ENCODE results near the gene SSH3. TPM values are rescaled to one million over a fixed set of nuclear protein-coding genes. Genes with fewer than 3 reads are reported as not detected.

The SSH3 gene
- total RNA-seq, 6 experiments from 2014 or later, result 10.9 to 17.9 (median 14.5) TPM

DNA sequence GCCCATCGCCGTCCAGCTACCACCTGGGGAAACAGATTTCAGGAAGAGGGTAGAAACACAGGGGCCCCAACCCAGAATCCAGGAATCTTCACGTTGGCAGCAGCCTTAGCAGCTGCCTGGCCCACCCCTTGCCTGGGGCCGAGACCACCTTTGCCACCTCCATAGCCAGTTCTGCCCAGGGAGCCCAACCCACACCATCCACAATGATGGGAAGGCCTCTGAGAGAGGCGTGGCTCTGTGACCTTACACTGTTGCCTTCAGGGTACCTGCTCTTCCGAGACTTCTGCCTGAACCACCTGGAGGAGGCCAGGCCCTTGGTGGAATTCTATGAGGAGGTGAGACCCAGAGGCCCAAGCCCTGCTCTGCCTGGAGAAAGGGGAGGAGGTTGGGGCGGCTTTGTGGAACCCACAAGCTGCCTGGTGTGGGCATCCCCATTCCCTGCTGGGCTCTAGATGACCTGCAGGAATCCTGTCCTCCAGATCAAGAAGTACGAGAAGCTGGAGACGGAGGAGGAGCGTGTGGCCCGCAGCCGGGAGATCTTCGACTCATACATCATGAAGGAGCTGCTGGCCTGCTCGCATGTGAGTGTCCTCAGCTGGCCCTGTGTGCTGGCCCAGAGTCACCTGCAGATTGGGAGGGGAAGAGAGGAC, 24.3 kb upstream of the SSH3 start:
- Histone ChIP-seq H3K27ac (peak overlapping the region in 2 of 3 donors; percentile 62 to 81), H3K4me1 (peaks cover 0 to 23% (median 0%) of the 10 kb centered on the region in 4 donors), H3K4me3 (no peak overlapping the region), H3K9me3 (no peaks in the 10 kb centered on the region), H3K36me3 (peaks cover 0 to 53% (median 21%) of the 10 kb centered on the region in 4 donors), H3K27me3 (no peaks in the 10 kb centered on the region)
- intact Hi-C loops (cut with DNase I), result loop anchor here in 1 of 2 donors (10.0 kb wide), 1 partner anchor 106 kb away; no protein-coding TSS in a partner anchor
- 55% methylated on average over 4 of the region's 14 CpGs for WGBS (ENCODE audit: insufficient coverage, low coverage, low lambda C conversion rate, missing lambda C conversion rate)
- ATAC-seq (no peak), DNase-seq (peak; percentile 23 to 50 (median 48))
- TF ChIP-seq, protein P1, sequence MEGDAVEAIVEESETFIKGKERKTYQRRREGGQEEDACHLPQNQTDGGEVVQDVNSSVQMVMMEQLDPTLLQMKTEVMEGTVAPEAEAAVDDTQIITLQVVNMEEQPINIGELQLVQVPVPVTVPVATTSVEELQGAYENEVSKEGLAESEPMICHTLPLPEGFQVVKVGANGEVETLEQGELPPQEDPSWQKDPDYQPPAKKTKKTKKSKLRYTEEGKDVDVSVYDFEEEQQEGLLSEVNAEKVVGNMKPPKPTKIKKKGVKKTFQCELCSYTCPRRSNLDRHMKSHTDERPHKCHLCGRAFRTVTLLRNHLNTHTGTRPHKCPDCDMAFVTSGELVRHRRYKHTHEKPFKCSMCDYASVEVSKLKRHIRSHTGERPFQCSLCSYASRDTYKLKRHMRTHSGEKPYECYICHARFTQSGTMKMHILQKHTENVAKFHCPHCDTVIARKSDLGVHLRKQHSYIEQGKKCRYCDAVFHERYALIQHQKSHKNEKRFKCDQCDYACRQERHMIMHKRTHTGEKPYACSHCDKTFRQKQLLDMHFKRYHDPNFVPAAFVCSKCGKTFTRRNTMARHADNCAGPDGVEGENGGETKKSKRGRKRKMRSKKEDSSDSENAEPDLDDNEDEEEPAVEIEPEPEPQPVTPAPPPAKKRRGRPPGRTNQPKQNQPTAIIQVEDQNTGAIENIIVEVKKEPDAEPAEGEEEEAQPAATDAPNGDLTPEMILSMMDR (IDR thresholded peaks at IDR 0.05), result no peak
- no peak for TF ChIP-seq POLR2A (IDR thresholded peaks at IDR 0.05)

DNA sequence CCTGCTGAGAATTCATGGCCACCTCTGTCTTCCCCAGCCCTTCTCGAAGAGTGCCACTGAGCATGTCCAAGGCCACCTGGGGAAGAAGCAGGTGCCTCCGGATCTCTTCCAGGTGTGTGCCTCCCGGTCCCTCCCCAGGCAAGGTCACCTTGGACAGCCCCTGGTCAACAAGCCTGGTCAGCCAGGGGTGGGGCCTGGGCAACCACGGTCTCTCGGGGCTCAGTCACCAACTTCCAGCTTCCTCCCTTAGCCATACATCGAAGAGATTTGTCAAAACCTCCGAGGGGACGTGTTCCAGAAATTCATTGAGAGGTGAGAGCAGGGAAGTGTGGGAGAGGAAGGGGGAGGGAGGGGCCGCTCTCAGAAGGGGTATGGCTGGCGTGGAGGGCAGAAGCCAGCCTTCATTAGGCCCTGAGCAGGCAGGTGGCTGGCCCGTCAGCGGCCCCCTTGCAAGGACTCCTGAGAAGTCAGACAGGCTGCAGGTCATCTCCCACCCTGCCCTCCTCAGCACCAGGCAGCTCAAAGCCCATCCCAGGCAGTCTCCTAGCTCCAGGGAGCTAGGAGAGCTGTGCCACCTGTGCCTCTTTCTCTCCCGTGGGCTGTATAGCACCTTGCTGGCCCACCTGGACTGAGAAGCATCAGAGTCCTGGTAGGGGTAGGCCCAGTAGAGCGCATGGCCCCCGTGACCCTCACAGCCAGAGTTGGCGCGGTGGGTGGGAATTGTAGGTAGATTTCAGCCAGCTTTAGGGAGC, 23.6 kb upstream of the SSH3 start:
- DNase-seq, result peak; percentile 21 to 50 (median 48)

DNA sequence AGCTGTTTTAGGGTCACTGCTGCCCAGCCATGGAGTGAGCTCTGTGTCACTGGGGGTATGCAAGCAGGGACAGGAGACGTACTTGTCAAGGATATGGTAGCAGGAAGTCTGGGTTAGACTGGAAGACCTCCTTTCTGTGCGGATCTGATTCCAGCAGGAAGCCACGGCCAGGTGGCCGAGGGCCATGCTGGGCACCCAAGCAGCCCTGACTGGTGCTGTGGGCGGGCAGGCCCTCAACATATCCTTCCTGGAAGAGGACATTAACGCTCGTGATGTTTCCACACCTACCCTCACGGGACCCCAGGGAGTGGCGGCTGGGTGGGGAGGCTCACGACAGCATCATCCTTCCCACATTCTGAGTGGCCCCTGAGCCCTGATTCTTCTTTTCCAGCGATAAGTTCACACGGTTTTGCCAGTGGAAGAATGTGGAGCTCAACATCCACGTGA, 23.0 kb upstream of the SSH3 start:
- Histone ChIP-seq H3K36me3 (peaks cover 0 to 66% (median 30%) of the 10 kb centered on the region in 4 donors), H3K27ac (peak overlapping the region in 1 of 3 donors; percentile 81), H3K4me3 (no peak overlapping the region), H3K27me3 (no peaks in the 10 kb centered on the region), H3K4me1 (peaks cover 0 to 23% (median 0%) of the 10 kb centered on the region in 4 donors), H3K9me3 (no peaks in the 10 kb centered on the region)
- intact Hi-C loops (cut with DNase I), result no loop called here
- no peak for TF ChIP-seq POLR2A (IDR thresholded peaks at IDR 0.05)
- TF ChIP-seq, protein P1 (IDR thresholded peaks at IDR 0.05), result no peak
- DNase-seq (peak; percentile 20 to 43 (median 40)), ATAC-seq (no peak)
- 50% methylated on average over 8 of the region's 13 CpGs for WGBS (ENCODE audit: insufficient coverage, low coverage, low lambda C conversion rate, missing lambda C conversion rate)

More for the DNA sequence above, 23.6 kb upstream of the SSH3 start:
- WGBS (ENCODE audit: insufficient coverage, low coverage, low lambda C conversion rate, missing lambda C conversion rate), result 72% methylated on average over 2 of the region's 17 CpGs
- ATAC-seq, result no peak
- no peaks in the 10 kb centered on the region for H3K9me3 ChIP-seq
- H3K36me3 ChIP-seq, result peaks cover 0 to 60% (median 25%) of the 10 kb centered on the region in 4 donors
- TF ChIP-seq, protein P1 (IDR thresholded peaks at IDR 0.05), result no peak
- no peak for TF ChIP-seq POLR2A (IDR thresholded peaks at IDR 0.05)
- H3K27ac ChIP-seq, result peak overlapping the region in 2 of 3 donors; percentile 62 to 81
- no peak overlapping the region for H3K4me3 ChIP-seq
- intact Hi-C loops (cut with DNase I), result loop anchor here in 1 of 2 donors (10.0 kb wide), 1 partner anchor 105 kb away; no protein-coding TSS in a partner anchor
- H3K27me3 ChIP-seq, result no peaks in the 10 kb centered on the region
- H3K4me1 ChIP-seq, result peaks cover 0 to 23% (median 0%) of the 10 kb centered on the region in 4 donors

DNA sequence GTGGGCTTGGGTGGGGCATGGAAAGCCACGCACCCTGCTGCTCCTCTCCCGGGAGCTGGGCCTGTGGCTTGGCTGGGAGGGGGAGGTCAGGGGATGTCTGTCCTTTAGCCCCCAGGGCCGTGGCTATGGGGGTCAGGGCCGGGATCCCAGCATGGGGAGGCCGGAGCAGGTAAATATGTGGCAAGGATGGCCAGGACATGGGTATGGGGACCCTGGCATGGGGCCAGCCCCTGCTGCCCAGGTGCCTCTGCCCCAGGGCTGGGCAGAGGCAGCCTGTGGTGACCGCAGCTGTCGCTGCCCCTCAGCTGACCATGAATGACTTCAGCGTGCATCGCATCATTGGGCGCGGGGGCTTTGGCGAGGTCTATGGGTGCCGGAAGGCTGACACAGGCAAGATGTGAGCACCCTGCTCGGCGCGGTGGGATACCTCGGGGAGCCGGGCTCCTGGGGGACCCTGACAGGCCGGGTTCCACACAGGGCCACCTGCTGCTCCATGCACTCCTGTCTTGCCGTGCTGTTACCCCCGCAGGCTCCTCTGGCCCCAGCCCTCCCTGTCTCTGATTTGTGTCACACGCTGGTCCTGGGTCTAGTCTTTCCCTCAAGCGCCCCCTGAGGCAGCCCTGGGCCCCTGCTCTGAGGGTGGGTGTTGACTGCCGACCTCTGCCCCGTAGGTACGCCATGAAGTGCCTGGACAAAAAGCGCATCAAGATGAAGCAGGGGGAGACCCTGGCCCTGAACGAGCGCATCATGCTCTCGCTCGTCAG, 22.4 kb upstream of the SSH3 start:
- WGBS (ENCODE audit: insufficient coverage, low coverage, low lambda C conversion rate, missing lambda C conversion rate), result 80% methylated on average over 2 of the region's 31 CpGs
- intact Hi-C loops (cut with DNase I), result no loop called here
- no peaks in the 10 kb centered on the region for H3K9me3 ChIP-seq
- H3K4me1 ChIP-seq, result peaks cover 0 to 17% (median 0%) of the 10 kb centered on the region in 4 donors
- H3K4me3 ChIP-seq, result no peak overlapping the region
- H3K36me3 ChIP-seq, result peaks cover 4 to 69% (median 32%) of the 10 kb centered on the region in 4 donors
- ATAC-seq, result no peak
- TF ChIP-seq, protein P1 (IDR thresholded peaks at IDR 0.05), result no peak
- no peak for TF ChIP-seq POLR2A (IDR thresholded peaks at IDR 0.05)
- peak overlapping the region in 1 of 3 donors; percentile 38 for H3K27ac ChIP-seq
- H3K27me3 ChIP-seq, result no peaks in the 10 kb centered on the region
- DNase-seq, result peak; percentile 18 to 53 (median 48)
